GM10266 (cell line): Measurements from ENCODE around the gene HOXB2.

Experiments
- DNase-seq: peaks from one replicate; pipeline ENCODE4 v3.0.0; 2012; ENCODE audit errors: extremely low spot score
- TF ChIP-seq, protein P1 (sequence below): IDR thresholded peaks from 2 replicates; pipeline ENCODE4 v1.5.1; 2012; ENCODE audit warnings: mild to moderate bottlenecking, low read depth; ENCODE audit not compliant: control insufficient read depth, insufficient read depth; ENCODE audit errors: missing control alignments

Gene HOXB2

DNA sequence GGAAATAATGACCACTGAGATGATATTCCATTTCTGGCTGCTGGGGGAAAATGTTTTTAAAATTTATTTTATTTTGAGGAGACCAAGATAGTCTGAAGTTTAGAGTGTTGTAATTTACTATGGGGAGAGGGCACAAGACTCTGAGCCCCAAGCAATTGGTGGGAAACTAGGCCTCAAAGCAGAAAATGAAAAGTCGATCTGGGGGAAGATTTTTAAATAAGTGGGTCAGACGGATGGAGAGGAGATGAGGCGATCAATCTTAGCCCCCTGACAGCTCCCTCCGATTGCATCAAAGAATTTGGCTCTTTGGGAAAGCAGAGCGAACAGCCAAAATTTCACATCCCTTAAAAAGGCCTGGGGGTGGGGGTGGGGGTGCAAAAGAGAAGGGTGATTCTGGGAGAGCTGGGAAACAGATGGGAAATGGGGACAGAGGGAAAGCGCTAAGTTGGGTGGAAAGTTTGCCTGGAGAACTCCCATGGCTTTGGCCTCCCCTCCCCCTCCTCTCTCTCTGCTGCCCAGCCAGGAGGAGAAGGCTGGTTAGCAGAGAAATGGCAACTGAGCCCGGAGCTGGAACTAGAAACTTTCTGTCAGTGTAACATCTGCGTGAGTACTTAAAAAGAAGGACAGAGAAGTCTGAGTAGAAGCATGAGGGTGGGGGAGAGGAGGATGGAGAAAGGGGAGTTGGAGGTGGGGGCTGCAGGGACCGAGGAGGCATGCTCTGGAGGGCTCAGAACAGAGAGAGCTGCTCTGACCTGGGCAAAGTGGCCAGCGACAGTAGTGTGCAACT lies 1.4 kb upstream of the HOXB2 start:
- no peak for DNase-seq
- TF ChIP-seq, protein P1, sequence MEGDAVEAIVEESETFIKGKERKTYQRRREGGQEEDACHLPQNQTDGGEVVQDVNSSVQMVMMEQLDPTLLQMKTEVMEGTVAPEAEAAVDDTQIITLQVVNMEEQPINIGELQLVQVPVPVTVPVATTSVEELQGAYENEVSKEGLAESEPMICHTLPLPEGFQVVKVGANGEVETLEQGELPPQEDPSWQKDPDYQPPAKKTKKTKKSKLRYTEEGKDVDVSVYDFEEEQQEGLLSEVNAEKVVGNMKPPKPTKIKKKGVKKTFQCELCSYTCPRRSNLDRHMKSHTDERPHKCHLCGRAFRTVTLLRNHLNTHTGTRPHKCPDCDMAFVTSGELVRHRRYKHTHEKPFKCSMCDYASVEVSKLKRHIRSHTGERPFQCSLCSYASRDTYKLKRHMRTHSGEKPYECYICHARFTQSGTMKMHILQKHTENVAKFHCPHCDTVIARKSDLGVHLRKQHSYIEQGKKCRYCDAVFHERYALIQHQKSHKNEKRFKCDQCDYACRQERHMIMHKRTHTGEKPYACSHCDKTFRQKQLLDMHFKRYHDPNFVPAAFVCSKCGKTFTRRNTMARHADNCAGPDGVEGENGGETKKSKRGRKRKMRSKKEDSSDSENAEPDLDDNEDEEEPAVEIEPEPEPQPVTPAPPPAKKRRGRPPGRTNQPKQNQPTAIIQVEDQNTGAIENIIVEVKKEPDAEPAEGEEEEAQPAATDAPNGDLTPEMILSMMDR = no peak

DNA sequence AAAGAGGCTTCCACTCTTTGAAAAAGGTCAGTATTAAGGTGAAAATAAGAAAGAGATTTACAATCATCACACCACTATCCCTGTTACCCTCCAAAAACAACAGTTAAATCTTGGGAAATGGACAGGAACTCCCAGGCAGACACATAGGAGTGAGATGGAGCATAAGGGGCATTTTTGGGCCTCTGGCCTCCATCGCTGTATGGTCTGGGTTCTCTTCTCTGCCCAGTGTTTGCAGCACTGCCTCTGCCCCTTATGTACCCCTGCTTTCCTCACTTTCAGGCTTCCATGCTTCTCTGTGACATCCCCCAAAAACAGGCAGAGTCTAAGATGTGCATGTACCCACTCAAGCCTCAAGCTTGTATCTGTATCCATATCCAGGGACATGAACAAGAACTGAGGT lies 630 bp upstream of the HOXB2 start:
- no peak for DNase-seq
- TF ChIP-seq, protein P1 = no peak

DNA sequence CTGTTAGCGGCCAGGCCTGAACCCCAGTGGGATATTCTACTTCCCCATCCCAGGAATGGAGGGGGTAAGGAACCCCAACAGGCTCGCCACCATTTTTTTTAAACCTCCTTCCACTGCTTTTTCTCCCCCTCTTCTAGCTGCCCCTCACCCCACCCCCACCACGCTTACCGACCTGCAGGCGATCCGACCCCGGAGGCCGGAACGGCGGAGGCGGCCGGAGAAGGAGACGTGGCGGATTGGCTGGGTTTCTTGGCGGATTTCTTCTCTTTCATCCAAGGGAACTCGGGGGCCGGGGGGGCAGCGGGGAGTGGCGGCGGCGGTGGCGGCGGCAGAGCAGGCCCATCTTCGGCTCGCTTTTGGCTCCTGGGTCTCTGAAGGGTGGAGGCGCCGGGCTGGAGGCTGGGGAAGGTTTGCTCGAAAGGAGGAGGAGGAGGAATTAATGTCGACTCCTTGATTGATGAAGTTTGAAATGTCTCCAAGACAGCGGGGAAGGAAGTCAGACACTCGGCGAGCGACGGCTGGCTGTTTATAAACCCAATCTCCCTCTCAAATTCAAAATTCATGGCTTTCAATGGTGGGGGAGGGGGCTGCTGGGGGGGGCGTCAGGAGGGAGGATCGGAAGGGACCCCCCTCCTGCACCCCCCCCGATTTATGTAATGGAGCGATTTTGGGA lies 424 bp downstream of the HOXB2 start:
- no peak for DNase-seq
- TF ChIP-seq, protein P1 = no peak

DNA sequence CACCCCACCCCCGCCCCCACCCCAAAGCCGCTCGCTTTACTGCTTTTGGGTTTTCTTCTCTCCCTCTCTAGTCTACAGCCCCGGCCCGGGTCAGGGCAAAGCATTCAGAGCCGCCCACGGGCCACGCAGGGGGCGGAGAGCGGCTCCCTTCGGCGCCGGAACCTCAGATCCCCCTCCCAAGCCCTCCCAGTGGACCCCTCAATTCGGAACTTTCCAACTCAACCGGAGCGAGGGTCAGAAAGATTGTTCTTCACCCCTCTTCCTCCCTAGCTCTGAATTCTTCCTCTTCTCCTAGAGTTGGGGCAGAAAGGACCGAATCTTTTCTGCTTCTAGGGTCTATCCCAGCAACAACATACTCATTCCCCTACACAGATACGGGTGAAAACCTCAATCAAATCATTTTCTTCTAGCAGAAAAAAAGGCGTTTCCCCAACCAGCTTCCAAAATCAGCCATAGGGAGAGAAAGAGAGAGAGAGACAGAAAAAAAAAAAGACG lies 1.0 kb downstream of the HOXB2 start:
- peak; percentile 66 for DNase-seq

DNA sequence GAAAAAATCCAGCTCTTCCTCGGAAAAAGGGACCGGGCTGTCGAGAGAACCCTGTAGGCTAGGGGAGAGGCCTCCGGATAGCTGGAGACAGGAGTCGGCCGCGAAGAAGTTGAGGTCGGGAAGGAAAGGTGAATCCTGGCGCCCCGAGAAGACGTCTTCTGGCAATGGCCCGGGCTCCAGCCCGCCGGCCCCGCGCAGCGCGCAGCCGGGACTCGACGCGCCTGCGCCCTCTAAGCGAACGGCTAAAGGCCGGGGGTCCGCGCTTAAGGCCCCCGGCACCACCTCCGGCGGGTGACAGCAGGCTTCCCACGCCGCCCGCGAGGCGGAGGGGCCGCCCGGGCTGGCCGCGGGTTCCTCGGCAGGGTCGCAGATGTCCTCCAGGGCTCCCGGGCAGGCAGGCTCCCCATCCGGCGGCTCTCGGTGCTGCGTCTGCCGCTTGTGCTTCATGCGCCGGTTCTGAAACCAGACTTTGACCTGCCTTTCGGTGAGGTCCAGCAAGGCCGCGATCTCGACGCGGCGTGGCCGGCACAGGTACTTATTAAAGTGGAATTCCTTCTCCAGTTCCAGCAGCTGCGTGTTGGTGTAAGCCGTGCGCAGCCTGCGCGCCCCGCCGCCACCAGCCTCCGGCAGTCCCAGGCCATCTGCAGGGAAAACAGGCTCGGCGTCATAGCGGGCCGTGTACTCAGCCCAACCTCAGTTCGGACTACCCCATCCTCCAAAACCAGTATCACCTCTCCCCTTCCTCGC lies 1.6 kb downstream of the HOXB2 start:
- TF ChIP-seq, protein P1 = peak; percentile 18
- peak; percentile 80 for DNase-seq

More for the DNA sequence above, 1.0 kb downstream of the HOXB2 start:
- TF ChIP-seq, protein P1 = no peak

DNA sequence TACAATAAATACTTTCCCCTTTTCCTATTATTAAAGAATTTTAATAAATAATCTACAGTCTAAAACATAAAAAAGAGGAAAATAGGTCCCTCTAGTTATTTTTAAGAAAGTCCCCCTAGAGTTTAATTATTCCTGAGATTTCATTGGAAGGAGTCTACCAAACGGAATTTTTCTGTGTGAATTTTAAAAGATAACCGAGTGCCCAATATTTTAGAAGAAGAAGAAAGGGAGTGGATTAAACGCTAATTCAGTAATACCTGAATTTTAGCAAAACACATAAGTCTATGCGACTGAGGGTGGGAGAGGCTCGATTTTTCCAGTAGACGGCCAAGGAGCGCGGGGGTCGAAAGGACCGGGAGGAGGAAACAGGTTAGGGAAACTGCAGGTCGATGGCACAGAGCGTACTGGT lies 2.2 kb downstream of the HOXB2 start:
- TF ChIP-seq, protein P1 = no peak
- no peak for DNase-seq
